Stimulated activated CD8-positive, alpha-beta memory T cell treated with anti-CD3 and anti-CD28 coated beads, Interleukin-12 subunit alpha, Interleukin-12 subunit beta, amount 100 ng/mL, for 24 hours (primary cell): ENCODE results near the gene ZNF664.
"Not testable (repeated sequence)": the region's sequence is repeated elsewhere in the genome, so short reads cannot be mapped to it uniquely, and the experiment has no call there.

ENCODE experiments used
- DNase-seq: peaks from one replicate; pipeline ENCODE4 v3.0.0-alpha.2; 2020; ENCODE audit errors: extremely low read depth

ZNF664 gene

DNA sequence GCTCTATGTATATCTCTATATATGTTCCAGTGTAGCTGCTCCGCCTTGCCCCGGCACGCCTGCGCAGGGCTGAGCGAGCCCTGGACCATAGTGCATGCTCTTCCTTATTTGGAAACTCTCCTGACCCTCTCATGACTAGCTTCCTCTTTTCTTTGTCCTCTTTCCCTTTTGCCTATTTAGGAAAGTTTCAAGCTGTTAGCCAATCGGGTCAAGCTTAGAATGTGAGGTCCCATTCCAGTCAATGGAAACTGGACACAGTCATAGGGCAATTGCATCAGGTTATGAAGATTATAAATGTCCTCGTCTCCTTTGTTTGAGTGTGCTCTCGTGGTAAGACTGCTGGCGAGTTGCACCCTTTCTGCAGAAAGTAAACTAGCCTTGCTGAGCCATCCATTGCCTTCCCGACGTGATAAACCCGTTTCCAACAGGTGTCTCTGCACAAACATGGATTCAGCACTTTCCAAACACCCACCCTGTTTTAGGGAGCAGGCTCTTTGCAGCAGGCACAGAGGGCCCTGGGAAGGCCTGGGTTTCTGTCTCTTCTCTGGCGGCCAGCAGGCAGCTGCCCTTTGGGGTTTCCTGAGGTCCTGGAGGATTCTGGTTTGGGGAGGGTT, 31.3 kb upstream of the ZNF664 start:
- no peak for DNase-seq

DNA sequence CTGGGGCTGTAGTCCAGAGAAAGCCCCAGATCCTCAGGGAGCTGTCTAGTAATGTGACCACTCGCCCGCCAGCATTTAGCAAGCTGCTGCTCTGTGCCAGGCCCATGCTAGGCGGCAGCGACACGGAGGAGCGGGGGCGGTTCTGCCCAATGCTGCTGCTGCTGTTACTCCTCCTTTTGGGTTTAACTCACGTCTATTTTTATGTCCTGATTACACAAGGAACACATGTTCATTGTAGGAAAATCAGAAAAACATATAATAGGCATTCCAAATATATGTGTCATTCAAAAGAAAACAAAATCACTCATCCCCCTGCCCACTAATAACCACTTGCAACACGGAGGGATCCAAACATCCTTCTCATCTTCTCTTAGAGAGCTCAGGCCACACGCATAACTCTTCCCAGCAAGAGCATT, 30.8 kb upstream of the ZNF664 start:
- no peak for DNase-seq

DNA sequence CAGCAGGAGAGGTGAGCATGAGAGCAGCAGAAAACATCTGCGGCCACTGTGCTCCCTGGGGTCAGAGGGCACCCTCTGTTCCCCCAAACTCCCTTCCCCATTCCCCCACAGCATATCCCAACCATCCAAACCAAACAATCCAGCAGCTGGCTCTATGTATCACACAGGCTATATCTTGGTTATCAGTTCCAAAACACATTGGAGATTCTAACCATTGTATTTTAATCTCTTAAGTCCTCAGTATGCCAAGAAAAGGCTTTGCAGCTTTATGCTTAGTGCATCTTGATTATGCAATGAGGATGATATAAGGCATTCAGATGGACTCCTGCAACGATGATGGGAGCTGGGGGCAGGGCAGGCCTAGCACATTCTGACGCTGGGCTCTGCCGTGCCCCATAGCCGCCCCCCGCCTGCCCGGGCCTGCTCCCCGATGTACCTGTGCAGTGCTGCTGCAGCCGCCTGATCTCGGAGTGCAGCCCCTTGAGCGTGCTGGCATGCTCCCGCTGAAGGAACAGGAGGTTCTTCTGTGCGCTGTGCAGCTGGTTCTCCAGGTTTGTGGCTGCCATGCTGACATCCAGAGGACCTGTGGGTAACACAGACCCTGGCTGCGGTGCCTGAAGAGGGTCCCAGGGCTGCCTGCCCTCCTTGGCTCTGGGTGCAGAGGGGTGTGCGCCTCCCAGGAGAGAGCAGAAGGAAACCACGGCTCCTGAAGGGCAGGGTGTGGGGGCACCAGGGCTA, 29.9 kb upstream of the ZNF664 start:
- DNase-seq = no peak

- no peak for DNase-seq
These were observed 29.2 kb upstream of the ZNF664 start for GRCh38 chr12:123943816-123944215.

DNA sequence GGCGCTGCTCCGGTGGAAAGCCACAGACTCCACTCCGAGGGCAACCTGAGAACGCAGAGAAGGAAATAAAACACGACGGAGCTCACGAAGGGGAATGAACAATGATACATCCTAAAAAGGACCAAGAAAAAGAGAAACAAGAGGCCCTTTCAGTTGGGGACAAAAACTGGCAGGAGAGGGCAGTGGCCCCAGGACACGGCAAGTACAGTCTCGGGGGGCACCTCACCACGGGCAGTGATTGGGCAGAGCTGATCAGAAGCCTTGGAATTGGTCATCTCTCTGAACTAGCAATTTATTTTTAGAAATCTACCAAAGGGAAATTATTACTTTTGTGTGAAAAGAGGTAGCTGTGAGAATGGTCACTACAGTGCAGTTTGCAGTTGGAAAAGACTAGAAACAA, 28.3 kb upstream of the ZNF664 start:
- DNase-seq = no peak

GRCh38 chr12:123945287-123946151, 27.5 kb upstream of the ZNF664 start:
- DNase-seq = no peak

DNA sequence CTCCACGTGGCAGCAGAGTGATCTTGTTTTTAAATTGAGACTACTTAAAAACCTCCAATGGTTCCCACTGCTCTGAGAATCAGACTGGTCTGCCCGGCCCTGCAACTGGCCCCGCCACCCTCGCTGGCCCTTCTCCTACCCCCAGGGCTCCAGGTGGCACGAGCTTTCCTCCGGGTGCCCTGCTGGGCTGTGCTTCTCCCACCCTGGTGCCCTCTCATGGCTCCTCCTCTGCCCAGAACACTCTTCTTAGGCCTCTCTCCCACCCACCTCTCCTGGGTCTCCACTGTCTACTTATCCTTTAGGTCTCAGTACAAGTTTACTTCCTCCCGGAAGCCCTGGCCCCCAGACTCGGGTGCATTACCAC, 26.9 kb upstream of the ZNF664 start:
- no peak for DNase-seq

GRCh38 chr12:123946516-123947505, 26.2 kb upstream of the ZNF664 start:
- not testable (repeated sequence) for DNase-seq

- DNase-seq = not testable (repeated sequence)
These were observed 25.5 kb upstream of the ZNF664 start for GRCh38 chr12:123947531-123947930.

DNA sequence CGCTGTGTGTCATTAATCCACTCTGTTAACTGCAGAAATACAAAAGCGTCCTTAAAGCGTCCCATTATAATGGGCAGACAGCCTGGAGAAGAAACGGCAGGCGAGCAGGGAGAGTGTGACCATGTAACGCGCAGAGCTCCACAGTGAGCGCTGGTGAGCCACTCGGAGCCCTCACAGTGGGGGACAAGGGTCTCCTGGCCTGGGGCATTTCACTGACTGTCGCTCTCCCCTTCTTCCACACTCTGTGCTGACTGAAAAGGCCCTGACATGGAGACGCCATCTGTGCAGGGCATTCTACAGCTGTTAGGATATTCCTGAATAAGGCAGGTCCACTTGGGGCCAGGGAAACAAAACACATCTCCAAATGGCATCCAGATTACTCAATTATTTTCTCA, 24.6 kb upstream of the ZNF664 start:
- no peak for DNase-seq

GRCh38 chr12:123948796-123949769, 23.9 kb upstream of the ZNF664 start:
- DNase-seq = no peak

DNA sequence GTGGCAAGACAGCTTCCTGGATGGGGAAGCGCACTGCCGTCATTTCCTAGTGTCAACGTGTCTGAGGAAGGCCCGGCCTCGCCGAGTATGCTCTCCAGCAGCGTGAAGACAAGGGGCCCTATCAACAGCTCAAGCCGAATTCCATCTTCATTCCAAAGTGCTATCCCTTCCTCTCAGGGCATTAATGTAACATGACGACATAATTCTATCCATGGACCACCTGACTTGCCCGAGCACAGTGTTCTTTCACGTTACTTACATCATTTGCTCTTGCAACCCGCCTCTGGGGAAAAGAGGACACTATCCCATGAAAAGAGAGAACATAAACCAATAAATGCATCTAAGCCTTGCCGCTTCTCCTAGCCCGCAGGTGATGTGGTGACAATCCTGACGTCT, 23.2 kb upstream of the ZNF664 start:
- no peak for DNase-seq

- DNase-seq = no peak
These were observed 22.3 kb upstream of the ZNF664 start for GRCh38 chr12:123950476-123951349.

- no peak for DNase-seq
These were observed 21.5 kb upstream of the ZNF664 start for GRCh38 chr12:123951467-123951866.

- DNase-seq = no peak
These were observed 21.0 kb upstream of the ZNF664 start for GRCh38 chr12:123952037-123952436.

GRCh38 chr12:123954647-123955350, 18.2 kb upstream of the ZNF664 start:
- DNase-seq = no peak

DNA sequence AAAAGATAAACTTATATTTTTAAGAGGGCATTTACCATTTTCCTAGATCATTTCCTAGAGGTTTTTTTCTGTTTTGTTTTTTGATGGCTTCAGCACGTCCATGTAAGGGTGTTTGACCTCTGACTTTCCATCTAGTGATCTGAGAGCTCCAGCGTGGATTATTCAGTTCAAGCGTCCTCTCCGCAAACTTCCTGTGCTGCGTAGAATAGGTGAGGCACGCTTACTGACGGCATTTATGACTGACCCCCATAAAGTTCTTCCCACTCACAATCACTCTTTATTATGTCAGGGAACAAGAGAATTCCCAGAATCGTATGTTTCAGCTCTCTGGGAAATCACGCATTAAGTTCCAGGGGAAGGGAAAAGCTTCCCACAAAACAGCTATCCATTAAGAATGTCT, 16.8 kb upstream of the ZNF664 start:
- DNase-seq = no peak

GRCh38 chr12:123957196-123957595, 15.8 kb upstream of the ZNF664 start:
- DNase-seq = no peak

- no peak for DNase-seq
These were observed 14.6 kb upstream of the ZNF664 start for GRCh38 chr12:123958462-123958861.
